CD8-positive, alpha-beta memory T cell (primary cell): ENCODE measurements around the gene SOX14. TPM values are rescaled to one million over a fixed set of nuclear protein-coding genes. Genes with fewer than 3 reads are reported as not detected.
A peak's percentile ranks its signal among the peaks of the same experiment; 100 is the strongest.

Experiments used
- CTCF ChIA-PET: fragments of 350-600 bp; sonication (Branson Sonifier 250); formaldehyde crosslinking; loops from one replicate; lab custom pipeline; 2021; ENCODE audit warnings: antibody characterized with exemption; lab: Charles Lee
- POLR2A ChIA-PET: fragments of 350-600 bp; sonication (Branson Sonifier 250); formaldehyde crosslinking; loops from one replicate; lab custom pipeline; 2021; ENCODE audit warnings: antibody characterized with exemption; lab: Charles Lee
- DNase-seq, 5 donors: peaks; one replicate each; pipeline versions ENCODE4 v3.0.0 to v3.0.0-alpha.2; 2020 to 2022; ENCODE audit warnings: mixed read lengths in 1 of 5
- H3K27ac ChIP-seq: one replicate; pipeline ENCODE4 v1.7.0; 2013; ENCODE audit warnings: low read depth, mild to moderate bottlenecking, low read length, moderate library complexity
- H3K27me3 ChIP-seq: 2 replicates; pipeline ENCODE4 v1.7.0; 2013; ENCODE audit warnings: low read length, mild to moderate bottlenecking; ENCODE audit not compliant: insufficient read depth, poor library complexity, severe bottlenecking
- H3K36me3 ChIP-seq: 2 replicates; pipeline ENCODE4 v1.7.0; 2013; ENCODE audit warnings: mild to moderate bottlenecking, low read length, moderate library complexity; ENCODE audit not compliant: insufficient read depth
- H3K4me1 ChIP-seq: 2 replicates; pipeline ENCODE4 v1.7.0; 2013; ENCODE audit warnings: mild to moderate bottlenecking, low read length, moderate library complexity; ENCODE audit not compliant: insufficient read depth
- H3K4me3 ChIP-seq: 2 replicates; pipeline ENCODE4 v1.7.0; 2013; ENCODE audit warnings: mild to moderate bottlenecking, low read length
- H3K9me3 ChIP-seq: 2 replicates; pipeline ENCODE4 v1.7.0; 2013; ENCODE audit warnings: mild to moderate bottlenecking, low read length
- H3K27ac Mint-ChIP-seq, 8 donors: one replicate each; pipeline ENCODE4 v1.8.0; 2020 to 2021; ENCODE audit warnings: mixed read lengths in 8 of 8, mild to moderate bottlenecking in 6 of 8, inconsistent platforms in 3 of 8, moderate library complexity in 3 of 8
- H3K27me3 Mint-ChIP-seq, 2 donors: one replicate each; pipeline ENCODE4 v1.8.0; 2020 to 2021; ENCODE audit warnings: mixed read lengths in 2 of 2, mild to moderate bottlenecking in 1 of 2, moderate library complexity in 1 of 2
- H3K36me3 Mint-ChIP-seq, 3 donors: one replicate each; pipeline ENCODE4 v1.8.0; 2020 to 2021; ENCODE audit warnings: mixed read lengths in 3 of 3, inconsistent platforms in 1 of 3, mild to moderate bottlenecking in 1 of 3
- H3K4me1 Mint-ChIP-seq, 3 donors: one replicate each; pipeline ENCODE4 v1.8.0; 2020 to 2021; ENCODE audit warnings: mixed read lengths in 3 of 3, inconsistent platforms in 1 of 3, mild to moderate bottlenecking in 1 of 3
- H3K4me3 Mint-ChIP-seq, 7 donors: one replicate each; pipeline ENCODE4 v1.8.0; 2020 to 2021; ENCODE audit warnings: mixed read lengths in 7 of 7, mild to moderate bottlenecking in 6 of 7, moderate library complexity in 4 of 7, inconsistent platforms in 2 of 7
- H3K9me3 Mint-ChIP-seq, 5 donors: one replicate each; pipeline ENCODE4 v1.8.0; 2020 to 2022; ENCODE audit warnings: mixed read lengths in 5 of 5, mild to moderate bottlenecking in 3 of 5, moderate library complexity in 2 of 5, inconsistent platforms in 1 of 5
- polyA plus RNA-seq: library from polyadenylated mRNA; unstranded; fragments of 300-500 nt; fragmentation: Illumina TruSeq; gene quantifications from one replicate; pipeline ENCODE4 v1.2.3, GENCODE V29; 2021
- total RNA-seq, 2 experiments: library from RNA; stranded (reverse); gene quantifications; one replicate each; pipeline ENCODE4 v1.2.3, GENCODE V29; 2021

SOX14 gene
- total and polyA plus RNA-seq, 3 experiments from 2014 or later: not detected

DNA sequence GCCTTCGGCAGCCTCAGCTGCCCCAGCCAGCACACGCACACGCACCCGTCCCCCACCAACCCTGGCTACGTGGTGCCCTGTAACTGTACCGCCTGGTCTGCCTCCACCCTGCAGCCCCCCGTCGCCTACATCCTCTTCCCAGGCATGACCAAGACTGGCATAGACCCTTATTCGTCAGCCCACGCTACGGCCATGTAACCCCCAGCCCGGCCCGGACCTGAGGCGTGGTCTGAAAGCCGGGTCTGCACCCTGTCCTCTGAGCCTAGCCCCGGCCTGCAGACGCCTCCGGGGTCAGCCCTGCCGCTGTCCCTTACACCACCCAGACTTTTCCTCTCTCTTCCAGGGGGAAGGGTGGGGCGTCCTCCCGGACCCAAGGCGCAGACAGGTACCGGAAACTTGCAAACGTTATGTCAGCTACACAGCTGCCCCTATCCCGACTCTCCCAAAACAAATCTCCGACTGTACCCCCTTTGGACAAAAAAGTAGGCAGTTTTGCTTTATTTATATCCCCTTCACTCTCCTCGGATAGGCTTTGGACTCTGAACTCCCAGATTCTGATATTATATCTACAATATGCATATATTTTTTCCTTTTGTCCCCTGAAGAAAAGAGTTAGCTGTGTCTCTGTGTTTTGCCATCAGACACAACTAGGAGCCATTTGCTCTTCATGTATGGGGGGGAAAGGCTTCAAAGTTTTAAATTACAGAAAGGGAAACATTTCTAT is 1.4 kb downstream of the SOX14 start:
- CTCF ChIA-PET: no interaction called here
- no peak for DNase-seq
- Histone ChIP-seq H3K36me3 (no peaks in the 10 kb centered on the region), H3K27me3 (peaks cover 12% of the 10 kb centered on the region), H3K9me3 (no peaks in the 10 kb centered on the region), H3K27ac (no peak overlapping the region), H3K4me3 (no peak overlapping the region), H3K4me1 (no peaks in the 10 kb centered on the region)
- Mint-ChIP-seq H3K36me3 (no peaks in the 10 kb centered on the region), H3K4me3 (no peak overlapping the region), H3K27ac (no peak overlapping the region), H3K4me1 (peaks cover 0 to 7% (median 0%) of the 10 kb centered on the region in 3 donors), H3K27me3 (peaks cover 59 to 84% of the 10 kb centered on the region in 2 donors), H3K9me3 (peaks cover 0 to 5% (median 3%) of the 10 kb centered on the region in 5 donors)
- POLR2A ChIA-PET: no interaction called here

DNA sequence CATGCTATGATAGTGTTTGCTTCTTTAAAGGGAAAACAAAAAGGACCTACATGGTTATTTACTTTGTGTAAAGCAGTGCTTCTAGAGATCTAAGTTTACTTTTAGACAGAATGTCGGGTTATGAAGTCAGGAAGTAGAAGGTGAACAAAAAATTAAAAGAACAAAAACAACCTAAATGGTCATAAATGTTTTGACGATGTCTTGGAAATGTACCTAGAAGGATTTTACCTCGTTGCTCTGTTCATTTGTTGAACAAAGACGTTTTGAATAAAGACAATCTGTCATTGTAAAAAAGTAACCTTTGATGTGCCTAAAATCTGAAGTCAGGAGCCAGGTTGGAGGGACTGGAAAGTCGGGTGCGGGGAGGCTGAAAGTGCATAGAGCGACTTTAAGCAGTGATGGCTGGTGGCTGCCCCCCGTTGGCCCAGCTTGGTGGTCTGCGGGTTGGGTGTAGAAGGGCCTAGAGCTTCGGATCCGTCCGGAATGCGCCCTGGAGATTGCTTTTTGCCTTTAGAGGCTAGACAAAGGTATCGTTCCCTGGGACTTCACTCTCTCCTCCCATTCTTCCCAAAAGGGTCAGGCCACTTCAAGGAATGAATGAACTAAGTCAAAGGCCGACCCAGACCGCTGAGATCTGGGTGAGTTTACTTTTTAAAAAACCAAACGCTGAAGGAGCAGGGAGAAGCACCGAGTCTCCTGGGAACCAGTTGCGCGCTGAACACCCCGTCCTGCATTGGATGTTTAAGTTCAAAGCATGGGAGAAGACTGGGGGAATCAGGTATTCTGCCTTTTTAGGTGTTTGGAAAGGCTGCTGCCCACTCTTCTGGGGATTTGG is 2.1 kb downstream of the SOX14 start:
- no peak overlapping the region for H3K4me3 Mint-ChIP-seq
- H3K36me3 Mint-ChIP-seq: no peaks in the 10 kb centered on the region
- Histone ChIP-seq H3K9me3 (no peaks in the 10 kb centered on the region), H3K4me3 (no peak overlapping the region), H3K36me3 (no peaks in the 10 kb centered on the region), H3K27ac (no peak overlapping the region), H3K4me1 (no peaks in the 10 kb centered on the region), H3K27me3 (peaks cover 12% of the 10 kb centered on the region)
- no peak overlapping the region for H3K27ac Mint-ChIP-seq
- H3K27me3 Mint-ChIP-seq: peaks cover 61 to 82% of the 10 kb centered on the region in 2 donors
- H3K9me3 Mint-ChIP-seq: peaks cover 0 to 5% (median 3%) of the 10 kb centered on the region in 5 donors
- peaks cover 0 to 9% (median 2%) of the 10 kb centered on the region in 3 donors for H3K4me1 Mint-ChIP-seq
- CTCF ChIA-PET: no interaction called here
- DNase-seq: no peak
- POLR2A ChIA-PET: no interaction called here

DNA sequence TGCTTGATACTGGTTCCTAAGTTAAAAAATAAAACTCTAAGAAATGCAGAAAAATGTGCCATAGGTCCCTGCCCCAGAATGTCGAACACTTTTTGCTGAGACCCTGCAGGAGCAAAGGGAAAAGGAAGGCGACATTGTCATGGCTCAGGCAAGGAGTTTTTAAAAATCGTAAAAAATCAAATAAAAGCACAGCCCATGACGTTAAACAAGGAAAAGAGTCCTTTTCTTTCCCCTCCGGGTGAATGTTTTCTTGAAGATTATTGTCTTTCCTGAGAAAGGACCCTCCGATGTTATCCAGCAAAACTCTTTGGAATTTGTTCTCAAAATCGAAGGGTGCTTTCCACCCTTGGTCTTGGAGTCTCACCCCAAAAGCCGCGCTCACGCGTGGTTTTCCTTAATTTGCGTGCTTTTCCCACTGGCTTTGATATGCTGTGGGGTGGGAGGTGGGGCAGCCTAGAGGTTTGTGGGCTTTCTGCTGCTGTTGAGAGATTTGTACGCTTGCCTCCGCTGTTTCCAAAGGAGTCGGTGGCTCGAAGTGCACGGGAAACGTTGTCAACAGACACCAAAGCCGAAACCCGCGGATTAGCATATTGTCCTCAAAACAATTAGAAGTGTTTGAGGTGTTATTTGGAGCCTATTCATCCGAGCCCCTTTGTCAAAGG is 2.9 kb downstream of the SOX14 start:
- no peaks in the 10 kb centered on the region for H3K36me3 ChIP-seq
- Mint-ChIP-seq H3K27ac (no peak overlapping the region), H3K4me1 (peaks cover 5 to 16% (median 9%) of the 10 kb centered on the region in 3 donors), H3K9me3 (peaks cover 0 to 11% (median 3%) of the 10 kb centered on the region in 5 donors), H3K4me3 (no peak overlapping the region), H3K27me3 (peaks cover 65 to 84% of the 10 kb centered on the region in 2 donors), H3K36me3 (no peaks in the 10 kb centered on the region)
- H3K4me1 ChIP-seq: no peaks in the 10 kb centered on the region
- CTCF ChIA-PET: no interaction called here
- no peak for DNase-seq
- H3K27me3 ChIP-seq: peaks cover 13% of the 10 kb centered on the region
- H3K4me3 ChIP-seq: no peak overlapping the region
- H3K27ac ChIP-seq: no peak overlapping the region
- POLR2A ChIA-PET: no interaction called here
- H3K9me3 ChIP-seq: no peaks in the 10 kb centered on the region

DNA sequence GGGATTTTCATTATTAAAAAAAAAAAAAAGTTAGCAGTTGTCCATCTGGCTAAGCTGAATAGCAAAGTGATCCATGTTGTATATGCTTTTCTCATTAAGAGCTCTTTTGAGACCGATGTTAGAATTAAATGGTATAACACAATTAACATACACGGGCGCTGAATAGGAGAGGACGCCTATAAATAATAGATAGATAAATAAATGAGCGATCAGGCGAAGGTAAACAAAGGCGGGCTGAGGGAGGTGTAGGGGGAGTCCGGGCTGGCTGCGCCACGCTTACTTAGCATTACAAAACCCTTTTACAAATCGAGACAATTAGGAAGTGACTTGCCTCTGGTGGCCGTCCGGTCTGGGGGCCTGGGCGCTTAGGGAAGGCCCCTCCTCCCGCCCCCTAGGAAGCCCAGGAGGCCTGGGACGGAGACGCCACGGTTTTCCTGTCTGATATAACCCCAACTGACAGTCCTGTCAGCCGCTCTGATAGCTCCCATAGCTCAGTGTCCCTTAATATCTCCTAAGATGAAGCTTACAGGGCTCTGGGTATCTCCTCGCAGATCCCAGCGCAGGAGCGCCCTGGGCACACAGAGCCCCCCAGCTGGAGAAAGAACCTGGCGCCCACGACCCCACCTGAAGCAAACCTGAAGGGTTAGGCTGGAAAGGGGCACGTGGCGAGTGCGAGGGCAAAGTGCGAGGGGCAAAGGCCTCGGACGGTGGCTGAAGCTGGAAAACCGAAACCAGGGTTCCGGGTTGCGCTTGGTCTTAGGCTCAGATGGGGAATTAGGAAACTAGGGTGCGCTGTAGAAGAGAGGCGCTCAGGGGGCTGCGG is 3.6 kb downstream of the SOX14 start:
- H3K4me3 Mint-ChIP-seq: no peak overlapping the region
- H3K4me3 ChIP-seq: no peak overlapping the region
- ChIA-PET CTCF (no interaction called here), POLR2A (no interaction called here)
- no peaks in the 10 kb centered on the region for H3K36me3 ChIP-seq
- H3K36me3 Mint-ChIP-seq: no peaks in the 10 kb centered on the region
- peaks cover 66 to 84% of the 10 kb centered on the region in 2 donors for H3K27me3 Mint-ChIP-seq
- no peak for DNase-seq
- no peak overlapping the region for H3K27ac Mint-ChIP-seq
- H3K9me3 ChIP-seq: no peaks in the 10 kb centered on the region
- peaks cover 0 to 11% (median 5%) of the 10 kb centered on the region in 5 donors for H3K9me3 Mint-ChIP-seq
- H3K27ac ChIP-seq: no peak overlapping the region
- no peaks in the 10 kb centered on the region for H3K4me1 ChIP-seq
- H3K27me3 ChIP-seq: peaks cover 16% of the 10 kb centered on the region
- peaks cover 5 to 16% (median 9%) of the 10 kb centered on the region in 3 donors for H3K4me1 Mint-ChIP-seq

DNA sequence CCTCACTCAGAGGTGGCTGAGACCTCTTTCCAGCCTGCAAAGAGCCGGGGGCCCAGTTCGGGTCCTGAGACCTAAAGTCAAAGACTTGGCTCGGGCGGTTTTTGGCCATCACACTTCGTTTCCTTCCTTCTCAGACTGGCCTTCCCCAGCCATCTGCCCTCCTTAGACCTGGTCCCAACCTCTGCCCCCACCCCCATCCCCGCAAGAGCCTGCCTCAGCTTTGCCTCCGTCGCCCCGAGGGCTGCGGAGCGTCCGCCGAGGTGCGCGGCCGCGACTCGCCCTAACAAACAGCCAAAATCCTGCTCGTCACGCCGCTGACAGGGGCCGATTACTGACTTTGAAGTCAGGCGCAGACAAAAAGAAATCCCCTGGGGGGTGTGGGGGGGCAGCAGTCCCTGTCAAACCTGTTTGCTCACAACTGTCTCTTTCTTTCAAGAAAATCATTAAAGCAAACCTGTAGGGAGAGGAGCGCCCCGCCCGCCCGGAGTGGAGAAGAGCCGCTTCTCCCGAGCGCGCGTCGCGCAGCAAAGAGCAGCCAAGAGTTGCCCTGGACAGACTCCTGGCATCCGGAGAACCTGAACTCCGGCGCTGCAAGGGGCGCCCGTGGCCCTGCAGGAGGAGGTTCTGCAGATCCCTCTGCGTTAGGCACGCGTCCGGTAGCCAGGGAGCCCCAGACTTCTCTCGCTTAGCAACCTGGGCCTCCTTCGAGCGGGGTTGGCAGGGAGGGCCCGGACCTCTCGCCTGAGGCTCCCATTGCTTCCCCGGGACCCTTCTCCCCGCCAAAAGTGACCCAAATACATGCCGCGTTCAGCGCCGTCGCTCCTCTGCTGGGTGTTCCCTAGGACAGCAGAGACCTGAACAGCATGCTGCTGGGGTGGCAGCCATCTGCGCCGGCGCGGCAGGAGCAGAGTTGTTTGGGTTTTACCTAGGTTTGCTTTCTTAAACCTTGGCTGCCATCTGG is 4.5 kb downstream of the SOX14 start:
- no peaks in the 10 kb centered on the region for H3K4me1 ChIP-seq
- Mint-ChIP-seq H3K27me3 (peaks cover 67 to 84% of the 10 kb centered on the region in 2 donors), H3K36me3 (no peaks in the 10 kb centered on the region), H3K27ac (no peak overlapping the region), H3K9me3 (peaks cover 0 to 12% (median 5%) of the 10 kb centered on the region in 5 donors), H3K4me1 (peaks cover 5 to 16% (median 9%) of the 10 kb centered on the region in 3 donors), H3K4me3 (peak overlapping the region in 1 of 7 donors; percentile 36)
- no peak for DNase-seq
- no peaks in the 10 kb centered on the region for H3K9me3 ChIP-seq
- no peak overlapping the region for H3K4me3 ChIP-seq
- H3K27me3 ChIP-seq: peaks cover 16% of the 10 kb centered on the region
- no peak overlapping the region for H3K27ac ChIP-seq
- ChIA-PET POLR2A (no interaction called here), CTCF (no interaction called here)
- H3K36me3 ChIP-seq: no peaks in the 10 kb centered on the region

DNA sequence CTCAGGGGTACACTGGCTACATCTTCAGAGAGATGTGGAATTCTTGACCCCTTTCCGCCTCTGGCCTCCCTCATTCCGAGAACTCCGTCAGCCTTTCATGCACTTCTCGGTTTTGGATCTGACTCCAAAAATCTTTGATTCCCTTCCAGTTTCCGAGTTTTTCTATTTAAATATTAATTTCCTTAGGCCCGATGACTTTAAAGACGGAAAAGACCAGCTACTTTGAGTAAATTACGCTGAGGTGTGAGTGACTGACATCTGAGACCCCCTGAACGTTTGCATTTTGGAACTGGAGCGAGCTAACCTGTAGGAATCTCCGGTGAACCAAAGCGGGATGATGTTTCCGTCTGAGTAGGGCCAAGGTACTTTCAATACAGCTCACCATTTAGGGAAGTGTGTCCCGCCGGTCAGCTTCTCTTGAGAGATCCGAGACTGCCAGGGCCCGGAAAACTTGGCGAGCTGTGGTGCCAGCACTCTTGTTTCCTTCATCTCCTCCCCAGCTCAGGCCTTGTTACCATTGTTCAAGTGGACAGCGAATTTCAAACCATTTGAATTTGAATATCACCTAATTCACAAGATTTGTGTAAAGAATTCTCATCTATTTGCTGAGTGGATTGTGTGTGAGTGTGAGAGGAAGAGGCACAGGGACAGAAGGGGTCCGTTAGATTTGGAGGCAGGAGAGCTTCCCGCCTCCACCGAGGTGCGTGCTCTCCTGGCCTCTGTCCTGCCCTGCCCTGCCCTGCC is 5.4 kb downstream of the SOX14 start:
- ChIA-PET POLR2A (no interaction called here), CTCF (no interaction called here)
- H3K4me1 Mint-ChIP-seq: peaks cover 5 to 16% (median 9%) of the 10 kb centered on the region in 3 donors
- H3K27me3 Mint-ChIP-seq: peaks cover 71 to 86% of the 10 kb centered on the region in 2 donors
- Histone ChIP-seq H3K4me3 (no peak overlapping the region), H3K27me3 (peaks cover 19% of the 10 kb centered on the region), H3K27ac (no peak overlapping the region), H3K4me1 (no peaks in the 10 kb centered on the region), H3K36me3 (no peaks in the 10 kb centered on the region), H3K9me3 (no peaks in the 10 kb centered on the region)
- no peak for DNase-seq
- H3K4me3 Mint-ChIP-seq: peak overlapping the region in 1 of 7 donors; percentile 36
- H3K9me3 Mint-ChIP-seq: peaks cover 0 to 14% (median 5%) of the 10 kb centered on the region in 5 donors
- H3K27ac Mint-ChIP-seq: no peak overlapping the region
- H3K36me3 Mint-ChIP-seq: no peaks in the 10 kb centered on the region
